ENCODE measurements around the gene SCOC.

Gene SCOC

GRCh38 chr4:140349816-140350215, 23.6 kb upstream of the SCOC start:
- TF ChIP-seq ZFX (IDR thresholded peaks at IDR 0.05) (no peak), CTCF (conservative IDR thresholded peaks at IDR 0.05) (no peak)
- no peak overlapping the region for H3K27ac ChIP-seq

GRCh38 chr4:140351093-140352075, 22.1 kb upstream of the SCOC start:
- TF ChIP-seq CTCF (conservative IDR thresholded peaks at IDR 0.05) (no peak), ZFX (IDR thresholded peaks at IDR 0.05) (no peak)
- H3K27ac ChIP-seq = no peak overlapping the region

DNA sequence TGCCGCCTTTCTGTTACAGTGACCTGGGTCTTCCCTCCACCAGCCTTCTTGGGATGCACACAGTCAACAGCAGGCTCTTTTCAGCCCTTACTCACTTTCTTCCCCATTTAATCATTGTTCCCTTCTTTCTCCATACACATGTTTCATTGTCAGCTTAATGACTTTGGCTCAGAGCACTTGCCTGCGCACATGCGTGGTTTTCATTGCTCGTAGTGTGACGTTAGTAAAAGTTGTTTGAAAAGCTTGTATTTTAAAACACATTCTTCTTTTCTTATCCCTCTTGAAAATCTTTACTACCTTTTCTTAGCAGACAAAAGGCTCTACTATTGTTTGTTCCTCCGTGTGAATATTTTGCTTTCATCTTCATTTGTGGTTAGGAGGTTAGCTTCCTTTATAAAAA, 19.7 kb upstream of the SCOC start:
- H3K27ac ChIP-seq = no peak overlapping the region

DNA sequence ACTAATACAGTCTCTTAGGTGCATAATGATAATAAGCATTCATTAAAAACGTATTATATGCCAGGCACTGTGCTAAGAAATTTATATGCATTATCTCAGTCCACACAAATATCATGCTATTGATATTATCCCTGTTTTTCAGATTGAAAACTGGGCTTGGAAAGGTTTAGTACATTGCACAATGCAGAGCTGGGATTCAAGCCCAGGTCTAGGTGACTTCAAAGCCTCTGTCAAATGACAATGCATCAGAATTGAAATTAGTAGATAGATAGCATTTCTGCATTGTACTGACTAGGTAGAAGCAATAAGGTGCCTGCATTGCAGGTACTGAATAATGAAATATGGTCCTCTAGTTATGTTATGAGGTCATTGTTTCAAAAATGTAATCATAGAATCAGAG, 18.2 kb upstream of the SCOC start:
- no peak overlapping the region for H3K27ac ChIP-seq
- TF ChIP-seq ZFX (IDR thresholded peaks at IDR 0.05) = no peak
- TF ChIP-seq CTCF (conservative IDR thresholded peaks at IDR 0.05) = no peak

More for the DNA sequence above, 19.7 kb upstream of the SCOC start:
- no peak for TF ChIP-seq CTCF (conservative IDR thresholded peaks at IDR 0.05)
- no peak for TF ChIP-seq ZFX (IDR thresholded peaks at IDR 0.05)

- no peak for TF ChIP-seq CTCF (conservative IDR thresholded peaks at IDR 0.05)
- TF ChIP-seq ZFX (IDR thresholded peaks at IDR 0.05) = no peak
- no peak overlapping the region for H3K27ac ChIP-seq
These were observed 15.6 kb upstream of the SCOC start for GRCh38 chr4:140357868-140358267.

- TF ChIP-seq CTCF (conservative IDR thresholded peaks at IDR 0.05) = no peak
- TF ChIP-seq ZFX (IDR thresholded peaks at IDR 0.05) = no peak
- H3K27ac ChIP-seq = no peak overlapping the region
These were observed 15.2 kb upstream of the SCOC start for GRCh38 chr4:140358281-140358680.

Measured in C4-2B (cell line).